ENCODE data around the gene TSPAN18. TPM values are rescaled to one million over a fixed set of nuclear protein-coding genes. Genes with fewer than 3 reads are reported as not detected.

The TSPAN18 gene
- total RNA-seq, 1 experiment from 2014 or later, result 18.3 TPM

DNA sequence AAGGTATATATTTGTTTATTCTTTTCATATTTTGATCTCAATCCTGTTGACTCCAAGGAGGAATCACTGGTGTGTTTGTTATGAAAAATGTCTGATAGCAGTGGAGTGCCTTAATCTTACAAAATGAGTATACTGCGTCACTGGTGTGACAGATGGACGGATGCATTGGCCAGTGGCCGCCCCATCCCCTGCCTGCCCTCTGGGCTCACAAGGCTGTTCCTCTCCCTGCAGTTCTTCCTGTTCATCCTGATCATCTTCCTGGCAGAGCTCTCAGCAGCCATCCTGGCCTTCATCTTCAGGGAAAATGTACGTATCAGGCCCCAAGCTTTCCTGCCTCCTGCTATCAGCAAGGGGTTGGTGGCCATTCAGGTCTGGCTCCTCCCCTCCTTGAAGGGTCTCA is 191.0 kb downstream of the TSPAN18 start:
- DNase-seq (ENCODE audit: low read depth, low spot score) (no peak), ATAC-seq (no peak)
- no peak overlapping the region for H3K4me3 ChIP-seq (replicated peaks in 1 of 2; ENCODE audit: low read depth in 1 of 2, low read length in 2 of 2)
- no peaks in the 10 kb centered on the region for H4K20me1 ChIP-seq (ENCODE audit: insufficient read depth)
- ChIA-PET RAD21 (ENCODE audit: low non-redundant PET in 1 of 2, low total read pairs in 2 of 2, uncharacterized antibody in 2 of 2, unreplicated experiment in 2 of 2) (no interaction called here), POLR2A (no interaction called here), CTCF (interaction anchor here (0.9 kb wide), 1 partner anchor 9 kb away, joined by 3 read pairs; no protein-coding TSS in a partner anchor)
- no peak overlapping the region for H3K27ac ChIP-seq (ENCODE audit: low read depth, low read length)
- no peaks in the 10 kb centered on the region for H3K36me3 ChIP-seq (ENCODE audit: control insufficient read depth in 1 of 2, insufficient read depth in 2 of 2, low read length in 2 of 2)
- TF ChIP-seq RAD21 (IDR thresholded peaks at IDR 0.05; ENCODE audit: low read depth) (no peak), FOSL1 (IDR thresholded peaks at IDR 0.05; ENCODE audit: low read depth) (no peak), POLR2AphosphoS5 (IDR thresholded peaks at IDR 0.05; ENCODE audit: low read depth, low read length) (no peak), ZNF274 (IDR thresholded peaks at IDR 0.05; ENCODE audit: low read depth, low read length) (no peak), ZFX (IDR thresholded peaks at IDR 0.05) (no peak), SRF (IDR thresholded peaks at IDR 0.05; ENCODE audit: low read depth) (no peak), JUND (IDR thresholded peaks at IDR 0.05) (no peak), POLR2A (IDR thresholded peaks at IDR 0.05; ENCODE audit: borderline replicate concordance, extremely low read depth, insufficient read depth, insufficient read length) (no peak)
- TF ChIP-seq, protein P1, sequence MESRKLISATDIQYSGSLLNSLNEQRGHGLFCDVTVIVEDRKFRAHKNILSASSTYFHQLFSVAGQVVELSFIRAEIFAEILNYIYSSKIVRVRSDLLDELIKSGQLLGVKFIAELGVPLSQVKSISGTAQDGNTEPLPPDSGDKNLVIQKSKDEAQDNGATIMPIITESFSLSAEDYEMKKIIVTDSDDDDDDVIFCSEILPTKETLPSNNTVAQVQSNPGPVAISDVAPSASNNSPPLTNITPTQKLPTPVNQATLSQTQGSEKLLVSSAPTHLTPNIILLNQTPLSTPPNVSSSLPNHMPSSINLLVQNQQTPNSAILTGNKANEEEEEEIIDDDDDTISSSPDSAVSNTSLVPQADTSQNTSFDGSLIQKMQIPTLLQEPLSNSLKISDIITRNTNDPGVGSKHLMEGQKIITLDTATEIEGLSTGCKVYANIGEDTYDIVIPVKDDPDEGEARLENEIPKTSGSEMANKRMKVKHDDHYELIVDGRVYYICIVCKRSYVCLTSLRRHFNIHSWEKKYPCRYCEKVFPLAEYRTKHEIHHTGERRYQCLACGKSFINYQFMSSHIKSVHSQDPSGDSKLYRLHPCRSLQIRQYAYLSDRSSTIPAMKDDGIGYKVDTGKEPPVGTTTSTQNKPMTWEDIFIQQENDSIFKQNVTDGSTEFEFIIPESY (IDR thresholded peaks at IDR 0.05; ENCODE audit: extremely low read depth, insufficient replicate concordance, low read length), result no peak
- TF ChIP-seq, protein P2, sequence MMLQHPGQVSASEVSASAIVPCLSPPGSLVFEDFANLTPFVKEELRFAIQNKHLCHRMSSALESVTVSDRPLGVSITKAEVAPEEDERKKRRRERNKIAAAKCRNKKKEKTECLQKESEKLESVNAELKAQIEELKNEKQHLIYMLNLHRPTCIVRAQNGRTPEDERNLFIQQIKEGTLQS (IDR thresholded peaks at IDR 0.05), result no peak
- TF ChIP-seq, protein P3, sequence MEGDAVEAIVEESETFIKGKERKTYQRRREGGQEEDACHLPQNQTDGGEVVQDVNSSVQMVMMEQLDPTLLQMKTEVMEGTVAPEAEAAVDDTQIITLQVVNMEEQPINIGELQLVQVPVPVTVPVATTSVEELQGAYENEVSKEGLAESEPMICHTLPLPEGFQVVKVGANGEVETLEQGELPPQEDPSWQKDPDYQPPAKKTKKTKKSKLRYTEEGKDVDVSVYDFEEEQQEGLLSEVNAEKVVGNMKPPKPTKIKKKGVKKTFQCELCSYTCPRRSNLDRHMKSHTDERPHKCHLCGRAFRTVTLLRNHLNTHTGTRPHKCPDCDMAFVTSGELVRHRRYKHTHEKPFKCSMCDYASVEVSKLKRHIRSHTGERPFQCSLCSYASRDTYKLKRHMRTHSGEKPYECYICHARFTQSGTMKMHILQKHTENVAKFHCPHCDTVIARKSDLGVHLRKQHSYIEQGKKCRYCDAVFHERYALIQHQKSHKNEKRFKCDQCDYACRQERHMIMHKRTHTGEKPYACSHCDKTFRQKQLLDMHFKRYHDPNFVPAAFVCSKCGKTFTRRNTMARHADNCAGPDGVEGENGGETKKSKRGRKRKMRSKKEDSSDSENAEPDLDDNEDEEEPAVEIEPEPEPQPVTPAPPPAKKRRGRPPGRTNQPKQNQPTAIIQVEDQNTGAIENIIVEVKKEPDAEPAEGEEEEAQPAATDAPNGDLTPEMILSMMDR (IDR thresholded peaks at IDR 0.05 in 2 of 3, conservative IDR thresholded peaks at IDR 0.05 in 1 of 3; ENCODE audit: borderline replicate concordance in 1 of 3, insufficient read depth in 1 of 3, low read depth in 2 of 3, low read length in 2 of 3), result no peak
- H3K9ac ChIP-seq (ENCODE audit: low read length), result no peak overlapping the region
- H2AFZ ChIP-seq (ENCODE audit: low read depth, low read length, poor library complexity, severe bottlenecking), result no peak overlapping the region
- no TSS peak for BruUV-seq (replicated peaks)
- H3K9me3 ChIP-seq (ENCODE audit: control insufficient read depth in 1 of 2, insufficient read depth in 1 of 2, low read depth in 1 of 2, low read length in 2 of 2), result no peaks in the 10 kb centered on the region
- no peaks in the 10 kb centered on the region for H3K79me2 ChIP-seq (ENCODE audit: insufficient read depth, low read length)
- intact Hi-C loops (cut with micrococcal nuclease), result no loop called here
- no peaks in the 10 kb centered on the region for H3K27me3 ChIP-seq (ENCODE audit: insufficient read depth, low read length)
- no peak overlapping the region for H3K4me2 ChIP-seq (ENCODE audit: low read length)
- no peaks in the 10 kb centered on the region for H3K9me2 ChIP-seq (ENCODE audit: insufficient read depth)
- H3K4me1 ChIP-seq (ENCODE audit: control insufficient read depth in 1 of 2, insufficient read depth in 2 of 2, low read length in 2 of 2), result no peaks in the 10 kb centered on the region

All from HCT116 (cell line).